Aorta (tissue), 5 donors: ENCODE data around the gene NUB1. TPM values are rescaled to one million over a fixed set of nuclear protein-coding genes. Genes with fewer than 3 reads are reported as not detected.

Experiments used
- ATAC-seq: fragments of 200-7000 bp; cut with Tn5 transposase; one replicate; pipeline ENCODE4 v1.9.1; 2022; ENCODE audit warnings: moderate library complexity; ENCODE audit not compliant: low FRiP score
- DNase-seq, 2 donors: peaks; one replicate each; pipeline ENCODE4 v3.0.0-alpha.2; 2020
- H3K27ac ChIP-seq, 2 donors: one replicate each; pipeline ENCODE4 v1.5.1; 2013; ENCODE audit warnings: low read length in 2 of 2, mild to moderate bottlenecking in 2 of 2, moderate library complexity in 2 of 2, control low read depth in 1 of 2, inconsistent platforms in 1 of 2, low read depth in 1 of 2
- H3K27me3 ChIP-seq, 2 donors: one replicate each; pipeline ENCODE4 v1.6.1; 2013; ENCODE audit warnings: control low read depth in 1 of 2, low read length in 1 of 2, mild to moderate bottlenecking in 1 of 2, moderate library complexity in 1 of 2; ENCODE audit not compliant: insufficient read depth in 2 of 2, control insufficient read depth in 1 of 2
- H3K36me3 ChIP-seq, 2 donors: one replicate each; pipeline ENCODE4 v1.6.1; 2013; ENCODE audit warnings: control low read depth in 1 of 2, low read length in 1 of 2, mild to moderate bottlenecking in 1 of 2; ENCODE audit not compliant: insufficient read depth in 2 of 2, control insufficient read depth in 1 of 2
- H3K4me1 ChIP-seq, 2 donors: one replicate each; pipeline ENCODE4 v1.6.1; 2013; ENCODE audit warnings: low read length in 2 of 2, control low read depth in 1 of 2, mild to moderate bottlenecking in 1 of 2, moderate library complexity in 1 of 2; ENCODE audit not compliant: insufficient read depth in 2 of 2, control insufficient read depth in 1 of 2
- H3K4me3 ChIP-seq, 2 donors: one replicate each; pipeline ENCODE4 v1.5.1; 2013; ENCODE audit warnings: low read length in 2 of 2, control low read depth in 1 of 2, mild to moderate bottlenecking in 1 of 2
- H3K9me3 ChIP-seq: one replicate; pipeline ENCODE4 v1.6.1; 2013; ENCODE audit warnings: mild to moderate bottlenecking, low read length; ENCODE audit not compliant: control insufficient read depth
- WGBS, 2 donors: extraction: QIAGEN DNeasy Blood & Tissue Kit; methylation state at CpG; one replicate each; pipeline ENCODE4 v1.1.7; 2013; 5-methylcytosine and 5-hydroxymethylcytosine counted together
- intact Hi-C, 2 donors: fragments of 100-400 bp; cut with DNase I; formaldehyde crosslinking; loops; one replicate each; pipeline versions ENCODE4 v1.14.2 to v1.15.0; 2022
- polyA plus RNA-seq, 2 donors: library from polyadenylated mRNA; stranded (reverse); fragments of 200-250 nt; gene quantifications; one replicate each; pipeline ENCODE4 v1.2.3, GENCODE V29; 2013
- total RNA-seq, 2 donors: library from RNA; stranded (reverse); fragmentation: NEBNext Ultra II Directional; extraction: Animal tissue kit (Norgen Biotek cat#: 25700); gene quantifications; one replicate each; pipeline ENCODE4 v1.2.1, GENCODE V29; 2021
- donor health status: healthy with polysubstance abuse.
- donor health status: Bipolar disorder and iron deficiency.
- donor health status: DM: no; HTN: no; CAD: no.
- donor health status: DM: no; HTN: no; CAD: no.
- donor health status: DM: yes; HTN: yes; CAD: no.

NUB1 gene
- total and polyA plus RNA-seq, 4 donors: 34.6 to 56.6 (median 41.8) TPM

DNA sequence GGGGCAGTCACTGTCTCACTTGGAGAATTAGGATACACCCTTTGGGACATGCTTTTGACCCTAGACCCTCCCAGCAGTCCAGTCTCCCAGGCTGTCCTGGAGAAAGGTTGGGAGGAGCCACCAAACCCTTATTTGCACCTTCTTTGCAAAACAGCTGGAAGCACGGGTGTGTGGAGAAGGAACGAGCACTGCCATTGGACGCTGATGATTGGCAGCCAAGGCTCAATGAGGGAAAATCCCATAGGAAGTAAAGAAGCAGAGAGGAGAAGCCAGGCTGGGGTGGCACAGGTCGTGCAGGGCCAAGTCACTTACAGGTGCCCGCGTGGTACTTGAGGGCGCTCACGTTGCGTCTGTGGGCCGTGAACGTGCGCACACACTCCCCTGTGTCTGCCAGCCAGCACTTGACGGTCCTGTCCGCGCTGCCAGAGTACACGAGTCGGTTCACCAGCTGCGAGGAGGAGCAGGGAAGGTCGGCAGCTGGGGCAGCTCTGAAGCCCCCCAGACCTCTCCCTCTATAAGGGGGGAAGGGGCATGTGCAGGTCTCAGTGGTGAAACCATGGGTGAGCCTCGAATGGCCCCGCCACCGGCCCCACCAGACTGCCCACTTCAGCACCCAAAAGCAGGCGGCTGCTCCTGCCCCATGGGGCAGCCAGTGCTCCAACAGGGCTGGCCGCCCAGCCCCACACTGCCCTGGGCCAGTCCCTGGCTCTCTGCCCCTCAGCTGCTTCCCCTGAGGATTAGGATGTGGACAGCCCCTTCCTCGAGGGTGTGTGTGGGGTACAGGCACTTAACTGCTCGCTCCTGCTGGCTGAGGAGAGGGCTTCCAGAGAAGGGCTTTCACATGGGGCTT is 43.4 kb downstream of the NUB1 start:
- Histone ChIP-seq H3K36me3 (no peaks in the 10 kb centered on the region), H3K9me3 (no peaks in the 10 kb centered on the region), H3K4me3 (no peak overlapping the region), H3K4me1 (no peaks in the 10 kb centered on the region), H3K27me3 (no peaks in the 10 kb centered on the region), H3K27ac (peak overlapping the region in 1 of 2 donors; percentile 15)
- WGBS, 2 donors: 53 to 56% methylated on average over 25 to 26 of the region's 26 CpGs
- intact Hi-C loops: loop anchor here in 1 of 2 donors (5.0 kb wide), 1 partner anchor 37 kb away; no protein-coding TSS in a partner anchor
- DNase-seq: no peak
- peak; percentile 10 for ATAC-seq

DNA sequence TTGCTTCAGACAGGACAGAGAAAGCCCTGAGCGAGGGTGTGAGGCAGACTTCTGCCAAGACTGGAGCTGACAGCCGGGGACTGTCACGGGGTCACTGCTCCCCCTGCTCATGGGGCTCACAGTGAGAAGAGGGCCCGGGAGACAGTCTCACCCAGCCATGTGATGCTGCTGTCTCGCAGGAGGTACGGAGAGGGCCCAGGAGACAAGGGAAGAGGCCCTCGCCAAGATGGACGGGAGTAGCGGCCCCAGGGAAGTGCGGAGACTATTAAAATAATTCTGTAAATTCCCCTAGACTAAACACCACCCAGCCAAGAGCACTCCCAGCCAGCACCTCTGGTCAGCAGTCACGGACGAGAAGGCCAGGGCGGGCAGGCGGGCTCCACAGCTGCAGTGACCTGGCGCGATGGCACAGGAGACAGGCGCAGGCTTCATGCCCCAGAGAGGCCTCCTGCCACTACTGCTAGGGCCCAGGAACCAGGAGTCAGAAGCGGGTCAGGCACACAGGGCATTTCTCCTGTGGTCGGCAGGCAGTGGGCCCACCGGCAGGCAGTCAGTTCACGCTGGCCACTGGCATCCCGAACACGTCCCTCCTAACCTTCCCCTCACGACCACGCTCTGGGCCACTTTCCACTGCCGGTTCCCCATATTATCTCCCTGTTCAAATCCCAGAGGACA is 44.2 kb downstream of the NUB1 start:
- no peaks in the 10 kb centered on the region for H3K9me3 ChIP-seq
- peak overlapping the region in 1 of 2 donors; percentile 23 for H3K27ac ChIP-seq
- no peaks in the 10 kb centered on the region for H3K4me1 ChIP-seq
- intact Hi-C loops: loop anchor here in 1 of 2 donors (5.0 kb wide), 1 partner anchor 37 kb away; no protein-coding TSS in a partner anchor
- no peak overlapping the region for H3K4me3 ChIP-seq
- H3K36me3 ChIP-seq: no peaks in the 10 kb centered on the region
- H3K27me3 ChIP-seq: no peaks in the 10 kb centered on the region
- WGBS, 2 donors: 29 to 43% methylated on average over 26 of the region's 26 CpGs
- DNase-seq (peak in 1 of 2 donors; percentile 42), ATAC-seq (peak; percentile 4)

DNA sequence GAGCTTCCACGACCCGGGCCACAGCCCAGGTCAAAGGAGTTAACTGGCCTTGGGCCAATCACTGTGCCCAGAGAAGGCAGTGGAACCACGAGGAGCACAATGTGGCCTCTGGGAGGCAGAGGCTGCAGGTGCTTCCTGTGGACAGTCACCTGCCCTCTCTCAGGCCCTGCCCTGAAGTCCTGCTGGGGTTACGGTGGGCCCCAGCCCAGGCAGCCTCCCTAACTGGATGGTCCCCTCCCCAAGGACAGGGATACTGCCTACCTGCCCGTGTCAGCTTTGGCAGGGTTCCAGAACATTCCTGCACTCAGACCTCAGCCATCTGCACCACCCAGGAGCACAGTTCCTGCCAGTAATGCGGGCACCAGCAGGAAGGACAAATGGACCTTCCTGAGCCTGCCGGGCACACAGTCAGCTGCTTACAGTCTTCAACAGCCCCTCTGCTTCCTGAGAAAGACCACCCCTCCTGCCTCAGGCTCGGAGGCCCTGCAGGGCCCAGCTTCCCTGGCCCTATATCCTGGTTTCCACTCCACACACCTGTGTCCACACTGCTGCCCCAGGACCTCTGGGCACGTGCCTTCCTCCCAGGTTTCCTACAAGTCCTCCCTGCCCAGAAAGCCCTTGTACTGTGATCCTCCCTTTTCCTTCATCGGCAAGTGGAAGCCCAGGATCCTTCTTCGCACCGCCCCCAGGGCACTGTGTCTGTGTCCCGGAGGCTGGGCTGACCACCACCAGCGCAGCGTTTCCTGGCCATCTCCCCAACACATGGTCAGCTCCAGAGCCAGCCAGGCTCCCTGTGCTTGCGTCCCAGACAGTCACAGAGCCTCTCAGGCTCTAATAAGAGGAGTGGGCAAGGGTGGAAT is 44.9 kb downstream of the NUB1 start:
- Histone ChIP-seq H3K27me3 (no peaks in the 10 kb centered on the region), H3K36me3 (no peaks in the 10 kb centered on the region), H3K4me1 (no peaks in the 10 kb centered on the region), H3K4me3 (no peak overlapping the region), H3K27ac (peak overlapping the region in 1 of 2 donors; percentile 23), H3K9me3 (no peaks in the 10 kb centered on the region)
- ATAC-seq: no peak
- 59 to 65% methylated on average over 15 to 16 of the region's 16 CpGs for WGBS, 2 donors
- intact Hi-C loops: loop anchor here in 1 of 2 donors (5.0 kb wide), 1 partner anchor 36 kb away; no protein-coding TSS in a partner anchor
- DNase-seq: peak in 1 of 2 donors; percentile 33

DNA sequence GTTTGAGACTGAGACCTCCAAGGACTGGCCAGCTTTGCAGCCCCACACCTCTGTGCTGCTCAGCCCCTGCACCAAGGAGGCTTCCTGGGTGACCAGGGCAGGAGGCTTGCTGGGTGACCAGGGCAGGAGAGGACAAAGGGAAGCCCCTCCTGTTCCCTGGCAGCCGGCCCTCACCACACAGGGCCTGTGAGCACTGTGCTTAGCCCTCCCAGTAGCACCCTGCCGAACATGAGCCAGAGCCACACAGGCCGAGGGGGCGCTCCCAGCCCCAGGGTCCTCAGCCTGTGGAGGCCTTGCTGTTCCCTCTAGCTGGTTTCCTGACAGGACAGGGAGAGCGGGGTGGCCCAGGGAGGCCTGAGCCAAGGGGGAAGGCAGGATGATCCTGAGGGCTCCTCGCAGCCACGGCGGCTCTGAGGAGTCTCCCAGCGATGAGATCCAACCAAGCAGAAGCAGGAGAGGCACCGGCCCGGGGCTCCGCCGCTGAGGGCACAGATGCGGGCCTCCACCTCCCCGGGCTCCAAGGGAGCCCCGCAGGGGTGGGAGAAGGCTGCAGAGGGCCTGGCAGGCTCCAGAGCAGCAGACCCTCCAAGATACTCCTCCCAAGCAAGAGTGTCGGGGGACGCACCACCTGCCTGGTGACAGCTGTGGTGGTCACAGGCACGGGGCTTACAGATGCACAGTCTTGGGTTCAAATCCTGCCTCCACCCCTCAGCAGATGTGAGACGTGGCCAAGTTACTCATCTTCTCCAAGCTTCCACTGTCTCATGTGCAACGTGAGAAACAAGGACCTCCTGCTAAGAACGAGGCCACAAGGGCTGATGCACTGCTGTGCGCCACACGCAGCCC is 45.8 kb downstream of the NUB1 start:
- H3K9me3 ChIP-seq: no peaks in the 10 kb centered on the region
- DNase-seq: peak in 1 of 2 donors; percentile 47
- H3K36me3 ChIP-seq: no peaks in the 10 kb centered on the region
- WGBS, 2 donors: 85 to 88% methylated on average over 24 of the region's 24 CpGs
- no peaks in the 10 kb centered on the region for H3K27me3 ChIP-seq
- ATAC-seq: no peak
- no peak overlapping the region for H3K27ac ChIP-seq
- no peak overlapping the region for H3K4me3 ChIP-seq
- intact Hi-C loops: loop anchor here in 1 of 2 donors (5.0 kb wide), 1 partner anchor 35 kb away; no protein-coding TSS in a partner anchor
- no peaks in the 10 kb centered on the region for H3K4me1 ChIP-seq

DNA sequence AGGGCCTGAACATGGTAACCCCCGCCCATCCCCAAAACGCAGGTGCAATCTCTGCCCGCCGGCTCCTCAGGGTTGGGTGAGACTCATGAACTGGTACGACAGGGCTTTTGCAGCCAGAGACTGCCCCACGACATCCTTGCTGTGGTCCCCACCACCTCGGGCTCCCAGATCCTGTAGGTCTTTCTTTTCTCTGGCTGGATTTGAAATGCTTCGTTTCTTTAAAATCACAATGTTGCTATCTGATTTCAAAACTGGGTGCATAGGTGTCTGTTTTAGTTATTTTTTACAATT is 46.3 kb downstream of the NUB1 start:
- DNase-seq: no peak
- Histone ChIP-seq H3K4me1 (no peaks in the 10 kb centered on the region), H3K36me3 (no peaks in the 10 kb centered on the region), H3K4me3 (no peak overlapping the region), H3K9me3 (no peaks in the 10 kb centered on the region), H3K27ac (no peak overlapping the region), H3K27me3 (no peaks in the 10 kb centered on the region)
- WGBS, 2 donors: 94 to 96% methylated on average over 8 of the region's 8 CpGs
- ATAC-seq: no peak
- intact Hi-C loops: loop anchor here in 1 of 2 donors (5.0 kb wide), 1 partner anchor 34 kb away; no protein-coding TSS in a partner anchor

DNA sequence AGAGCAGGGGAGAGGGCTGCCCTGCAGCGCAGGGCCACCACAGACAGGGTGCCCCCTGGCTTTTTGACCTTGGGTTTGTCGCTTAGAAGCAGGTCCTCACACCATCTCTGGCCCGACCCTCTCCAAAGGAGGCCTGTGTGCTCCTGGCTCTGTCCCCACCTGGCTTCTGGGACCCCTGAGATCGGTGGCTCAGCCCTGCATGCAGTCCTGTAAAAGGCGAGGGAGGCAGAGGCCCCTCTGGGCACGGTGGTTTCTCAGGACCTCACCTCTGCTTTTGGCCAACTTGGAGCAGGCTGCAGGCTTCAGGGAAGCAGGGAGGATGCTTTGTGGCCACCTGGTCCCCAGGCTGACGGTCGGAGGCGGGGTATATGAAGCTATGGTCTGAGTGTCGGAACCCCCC is 46.8 kb downstream of the NUB1 start:
- no peaks in the 10 kb centered on the region for H3K9me3 ChIP-seq
- ATAC-seq (no peak), DNase-seq (peak; percentile 28 to 68)
- intact Hi-C loops: loop anchor here in 1 of 2 donors (5.0 kb wide), 1 partner anchor 34 kb away; no protein-coding TSS in a partner anchor
- H3K4me1 ChIP-seq: no peaks in the 10 kb centered on the region
- no peaks in the 10 kb centered on the region for H3K27me3 ChIP-seq
- H3K27ac ChIP-seq: no peak overlapping the region
- no peaks in the 10 kb centered on the region for H3K36me3 ChIP-seq
- no peak overlapping the region for H3K4me3 ChIP-seq
- 93 to 94% methylated on average over 10 of the region's 10 CpGs for WGBS, 2 donors

DNA sequence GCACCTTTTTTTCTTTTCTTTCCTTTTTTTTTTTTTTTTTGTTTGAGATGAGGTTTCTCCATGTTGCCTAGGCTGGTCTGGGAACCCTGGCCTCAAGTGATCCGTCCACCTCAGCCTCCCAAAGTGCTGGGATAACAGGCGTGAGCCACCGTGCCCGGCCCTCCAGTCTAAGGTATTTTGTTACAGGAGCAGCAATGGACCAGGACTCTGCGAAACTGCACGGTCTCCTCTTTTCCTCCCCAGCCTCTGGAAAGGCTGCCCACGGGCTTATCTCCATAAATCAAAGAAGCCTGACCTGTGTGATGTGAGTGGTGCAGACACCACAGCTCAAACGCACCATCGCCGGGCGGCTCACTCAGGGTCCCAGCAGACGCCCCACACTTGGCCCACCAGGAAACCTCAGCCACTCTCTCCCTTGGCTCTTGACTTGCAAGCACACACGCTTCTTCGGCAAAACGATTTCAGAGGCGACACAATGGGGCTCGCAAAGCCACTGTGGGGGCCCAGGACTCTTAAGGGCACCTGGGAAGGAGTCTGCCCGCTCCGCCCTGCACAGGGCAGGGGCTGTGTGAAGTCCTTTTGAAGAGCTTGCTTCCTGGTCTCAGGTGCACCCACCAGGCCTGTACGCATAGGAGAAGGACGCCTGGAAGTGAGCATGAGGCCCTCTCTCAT is 47.6 kb downstream of the NUB1 start:
- no peaks in the 10 kb centered on the region for H3K27me3 ChIP-seq
- no peaks in the 10 kb centered on the region for H3K36me3 ChIP-seq
- ATAC-seq (no peak), DNase-seq (peak; percentile 15 to 64)
- no peaks in the 10 kb centered on the region for H3K4me1 ChIP-seq
- no peak overlapping the region for H3K27ac ChIP-seq
- H3K9me3 ChIP-seq: no peaks in the 10 kb centered on the region
- WGBS, 2 donors: 91 to 97% methylated on average over 21 of the region's 21 CpGs
- intact Hi-C loops: loop anchor here in 1 of 2 donors (5.0 kb wide), 1 partner anchor 33 kb away; no protein-coding TSS in a partner anchor
- no peak overlapping the region for H3K4me3 ChIP-seq
